ENCODE results near the gene MSRB1.

Gene MSRB1

DNA sequence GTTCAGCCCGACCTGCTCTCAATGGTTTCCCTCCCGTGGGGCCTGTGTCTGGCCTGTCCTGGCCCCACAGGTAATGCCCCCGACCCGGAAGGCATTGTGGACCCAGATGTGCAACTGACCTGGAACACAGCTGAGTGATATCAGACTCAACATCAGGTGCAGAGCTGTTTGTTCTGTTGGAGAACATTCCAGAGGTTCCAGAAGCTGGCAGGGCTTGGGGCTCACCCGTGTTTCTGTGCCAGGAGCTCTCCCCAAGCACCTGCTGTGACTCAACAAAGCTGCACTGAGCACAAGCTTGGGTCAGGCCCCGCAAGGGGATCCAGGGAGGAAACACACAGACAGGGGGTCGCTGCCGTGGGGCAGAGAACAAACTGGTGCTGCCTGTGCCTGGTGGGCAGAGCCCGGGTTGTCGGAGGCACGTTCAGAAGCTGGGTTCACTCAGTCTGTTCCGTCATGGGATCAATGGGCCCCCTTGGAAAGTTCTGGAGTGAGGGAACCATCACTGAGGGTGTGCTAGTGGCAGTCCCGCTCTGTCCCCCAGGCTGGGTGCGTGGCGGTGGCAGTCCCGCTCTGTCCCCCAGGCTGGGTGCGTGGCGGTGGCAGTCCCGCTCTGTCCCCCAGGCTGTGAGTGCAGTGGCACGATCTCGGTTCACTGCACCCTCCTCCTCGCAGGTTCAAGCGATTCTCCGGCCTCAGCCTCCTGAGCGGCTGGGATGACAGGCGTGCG, 46.9 kb downstream of the MSRB1 start:
- DNase-seq = no peak

DNA sequence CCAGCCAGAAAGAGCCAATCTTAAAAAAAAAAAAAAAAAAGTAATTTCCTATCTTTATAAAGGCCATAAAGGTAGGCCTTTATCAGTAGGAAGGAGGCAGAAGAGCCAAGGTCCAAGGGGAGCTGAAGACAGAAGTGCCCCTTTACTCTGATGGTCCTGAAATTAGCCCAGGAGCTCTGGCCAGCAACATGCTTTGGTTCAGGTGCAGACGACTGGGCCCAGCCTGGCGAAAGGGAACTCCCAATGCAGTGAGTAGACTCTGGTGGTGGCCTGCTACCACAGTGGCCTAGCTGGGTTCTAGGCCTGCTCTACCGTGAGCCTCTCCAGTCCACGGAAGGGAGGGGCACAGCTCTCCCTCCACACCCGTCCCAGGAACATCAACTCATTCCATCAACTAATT, 47.9 kb downstream of the MSRB1 start:
- DNase-seq = no peak

DNA sequence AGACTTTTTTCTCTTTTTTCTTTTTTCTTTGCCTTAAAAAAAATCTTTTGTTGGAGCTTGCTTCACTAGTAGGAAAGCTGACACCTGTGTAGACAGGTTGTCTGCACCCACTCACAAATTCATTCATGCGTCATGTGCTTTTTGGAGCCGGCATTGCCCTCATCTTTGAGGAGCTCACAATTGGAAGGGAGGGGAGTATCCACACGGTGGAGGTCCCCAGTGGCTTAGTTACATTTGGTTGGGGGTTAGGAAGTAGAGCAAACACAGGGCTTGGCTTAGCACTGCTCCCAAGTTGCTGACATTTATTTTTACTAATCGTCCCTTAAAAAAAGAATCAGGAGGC, 52.3 kb downstream of the MSRB1 start:
- no peak for DNase-seq

GRCh38 chr16:1890024-1890707, 52.8 kb downstream of the MSRB1 start:
- DNase-seq = no peak
